NCI-H1092 treated with DMSO at 0.1 percent for 48 hours (cell line): ENCODE measurements around the gene RUVBL2.
"Not testable (repeated sequence)": the region's sequence is repeated elsewhere in the genome, so short reads cannot be mapped to it uniquely, and the experiment has no call there.

Source experiments
- DNase-seq: peaks from one replicate; lab custom pipeline; 2025; lab: John Stamatoyannopoulos, UW

Gene RUVBL2

DNA sequence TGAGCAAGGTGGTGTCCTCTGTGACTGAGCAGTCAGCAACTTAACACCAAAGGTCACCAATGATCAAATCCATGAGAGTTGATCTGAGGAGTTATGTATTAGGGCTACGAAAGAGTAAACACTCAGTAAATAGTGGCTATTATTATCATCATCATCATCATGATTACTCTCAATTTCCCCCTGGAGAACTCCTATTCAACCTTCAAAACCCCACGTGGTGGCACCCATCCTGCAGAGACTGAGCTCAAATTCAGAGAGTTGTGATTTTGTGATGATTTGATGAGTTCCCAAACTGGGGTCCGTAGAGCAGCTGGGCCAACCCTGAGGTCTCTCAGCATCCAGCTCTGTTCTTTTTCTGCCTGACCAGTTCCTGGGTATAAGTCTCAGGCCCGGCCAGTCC, 56.1 kb downstream of the RUVBL2 start:
- DNase-seq = not testable (repeated sequence)

DNA sequence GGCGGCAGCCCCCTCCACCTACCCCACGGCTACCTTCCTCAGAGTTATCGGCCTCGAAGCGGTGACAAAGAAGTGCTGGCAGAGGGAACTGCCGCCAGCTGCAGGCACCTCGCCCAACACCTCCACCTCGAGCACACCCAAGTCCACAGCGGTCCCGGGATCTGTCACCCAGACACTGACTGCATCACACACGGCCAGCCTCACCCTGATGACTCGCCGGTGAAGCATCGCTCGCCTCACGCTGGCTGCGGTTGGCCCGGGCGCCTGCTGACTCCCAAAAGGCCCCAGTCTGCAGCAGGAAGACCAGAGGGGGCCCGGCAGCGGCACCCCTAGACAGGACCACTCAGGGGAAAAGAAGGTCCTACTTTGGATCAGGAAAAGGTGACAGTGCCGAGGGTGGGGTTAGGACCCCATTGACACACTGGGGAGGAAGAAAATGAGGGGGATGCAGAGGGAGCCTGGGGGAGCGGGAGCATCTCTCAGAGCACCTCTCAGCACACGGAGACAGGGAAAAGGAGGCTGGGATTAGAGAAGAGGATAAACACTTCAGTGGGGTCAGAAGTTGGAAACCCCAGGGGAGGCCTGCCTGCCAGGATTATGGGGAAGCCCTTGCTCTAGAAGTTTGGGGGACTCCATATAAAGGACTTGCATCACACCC, 56.8 kb downstream of the RUVBL2 start:
- not testable (repeated sequence) for DNase-seq

DNA sequence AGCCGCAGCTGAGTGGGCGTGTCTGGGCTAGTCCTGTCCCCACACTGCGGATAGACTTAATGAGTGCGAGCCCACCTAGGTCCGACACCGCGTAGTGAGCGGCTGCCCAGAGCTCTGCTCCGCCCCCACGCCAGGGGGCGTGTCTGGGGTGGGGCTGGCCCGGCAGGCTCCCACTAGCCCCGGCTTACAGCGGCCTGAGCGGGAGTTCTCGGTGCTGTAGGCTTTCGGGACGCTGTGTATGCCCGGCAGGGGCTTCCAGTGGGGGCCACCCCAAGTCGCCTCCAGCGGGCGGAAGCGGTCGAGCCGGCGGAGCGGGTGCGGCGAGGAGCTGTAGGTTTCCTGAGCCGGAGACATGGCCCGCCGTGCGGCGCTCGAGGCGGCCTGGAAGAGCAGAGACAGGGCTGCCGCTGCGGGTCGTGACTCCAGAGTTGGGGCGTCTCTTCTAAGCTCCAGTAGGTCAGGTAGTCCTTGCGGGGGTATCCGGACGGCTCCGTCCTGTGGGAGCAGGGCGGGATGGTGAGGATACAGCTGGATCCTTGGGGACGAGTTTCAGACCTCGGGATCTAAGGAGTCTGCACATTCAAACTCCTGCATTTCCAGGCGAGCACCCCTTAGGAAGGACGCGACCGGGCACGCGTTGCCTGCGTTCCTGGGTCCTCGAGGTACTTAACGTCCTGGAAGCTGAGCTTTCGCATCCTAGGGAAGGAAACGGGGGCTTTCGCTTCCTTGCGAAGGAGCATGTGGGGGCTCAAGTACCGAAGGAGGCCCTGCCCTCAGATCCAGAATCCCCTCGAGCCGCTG, 62.6 kb downstream of the RUVBL2 start:
- no peak for DNase-seq

GRCh38 chr19:49056902-49057596, 63.4 kb downstream of the RUVBL2 start:
- not testable (repeated sequence) for DNase-seq

DNA sequence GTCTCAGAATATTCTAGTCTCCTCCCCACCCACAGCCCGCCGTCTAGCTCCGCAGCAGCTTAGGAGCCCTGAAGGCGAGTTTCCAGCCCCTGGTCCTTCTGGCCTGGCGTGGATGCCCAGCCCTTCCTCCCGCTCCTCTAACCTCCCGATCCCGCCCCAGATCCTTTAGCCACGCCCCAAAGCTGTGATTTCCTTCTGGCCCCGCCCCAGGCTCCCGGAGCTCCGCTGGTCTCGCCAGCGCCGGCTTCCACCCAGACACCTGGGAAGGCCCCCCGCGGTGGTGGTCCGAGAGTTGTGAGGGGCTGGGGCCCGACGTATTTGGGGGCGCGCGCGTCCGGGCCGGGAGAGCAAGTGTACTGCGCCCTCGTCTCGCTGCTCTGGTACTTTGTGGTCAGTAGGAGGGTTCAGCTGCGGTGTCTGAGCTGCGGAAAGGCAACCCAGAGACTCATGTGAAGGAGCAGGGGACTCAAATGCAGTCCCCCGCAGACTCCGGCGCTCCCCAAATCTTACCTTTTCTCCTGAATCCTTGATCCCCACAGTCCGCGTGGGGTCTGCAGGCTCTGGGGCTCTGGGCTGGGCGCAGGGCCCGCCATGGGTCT, 64.0 kb downstream of the RUVBL2 start, which contains the start of gene CGB7:
TSS of gene CGB7 (minus strand) at position 114 of the 599 bp plus-strand sequence. CDS start 2,374 bp downstream, outside the sequence.
- no peak for DNase-seq

DNA sequence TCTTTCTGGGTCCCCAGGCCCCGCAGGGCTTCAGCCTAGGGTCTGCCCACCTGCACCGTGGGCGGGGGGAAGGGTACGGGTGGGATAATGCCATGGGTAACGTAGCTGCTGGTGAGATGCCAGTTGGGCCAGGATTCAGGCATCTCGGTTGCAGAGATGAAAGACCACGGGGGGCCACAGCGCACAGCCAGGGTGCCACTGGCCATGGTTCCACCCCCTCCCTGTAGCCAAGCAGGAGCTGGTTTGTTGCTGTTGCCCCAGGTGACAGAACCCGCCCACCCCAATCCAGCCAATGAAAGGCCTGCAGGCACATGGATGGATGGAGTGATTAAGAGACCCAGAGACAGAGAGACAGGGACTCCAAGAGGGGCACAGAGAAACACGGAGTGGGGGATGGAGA, 64.9 kb downstream of the RUVBL2 start:
- DNase-seq = no peak

DNA sequence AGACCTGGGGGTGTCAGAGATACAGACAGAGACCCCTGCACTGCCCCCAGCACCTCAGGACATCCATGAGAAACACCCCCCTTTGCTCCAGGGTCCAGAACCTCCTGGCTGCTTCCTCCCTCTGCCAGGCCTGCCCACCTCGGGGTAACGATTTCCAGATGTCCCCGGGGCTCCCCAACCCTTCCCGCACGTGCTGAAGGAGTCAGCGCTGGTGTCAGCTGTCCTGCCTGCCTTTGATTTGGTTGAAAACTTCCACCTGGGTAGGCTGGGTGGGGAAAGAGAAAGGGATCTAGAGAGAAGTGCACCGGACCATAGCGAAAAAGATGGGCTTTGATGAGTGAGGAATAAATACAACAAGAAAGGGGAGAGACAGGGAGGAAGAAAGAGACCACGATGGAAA, 65.4 kb downstream of the RUVBL2 start:
- DNase-seq = no peak

GRCh38 chr19:49061000-49061399, 67.3 kb downstream of the RUVBL2 start:
- DNase-seq = no peak

DNA sequence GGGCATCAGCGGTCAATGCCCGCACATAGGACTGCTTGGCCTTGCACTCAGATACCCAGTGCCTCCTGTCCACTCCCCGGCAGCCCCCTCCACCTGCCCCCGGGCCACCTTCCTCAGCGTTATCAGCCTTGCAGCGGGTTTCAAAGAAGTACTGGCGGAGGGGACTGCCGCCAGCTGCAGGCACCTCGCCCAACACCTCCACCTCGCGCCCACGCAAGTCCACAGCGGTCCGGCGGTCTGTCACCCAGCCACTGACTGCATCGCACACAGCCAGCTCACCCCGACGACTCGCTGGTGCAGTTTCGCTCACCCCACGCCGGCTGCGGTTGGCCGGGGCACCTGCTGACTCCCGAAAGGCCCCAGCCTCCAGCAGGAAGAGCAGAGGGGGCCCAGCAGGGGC, 67.8 kb downstream of the RUVBL2 start:
- DNase-seq = no peak

- no peak for DNase-seq
Measured at GRCh38 chr19:49064029-49064629, 70.4 kb downstream of the RUVBL2 start.

- DNase-seq = no peak
Measured at GRCh38 chr19:49064768-49065611, 71.3 kb downstream of the RUVBL2 start, which contains the start of gene NTF4. NTF4 (minus strand) TSS chr19:49064818; CDS start chr19:49061997, 2,821 bp downstream.
